Thoracic aorta (tissue), 2 donors: ENCODE measurements around the gene MIS18A. TPM values are rescaled to one million over a fixed set of nuclear protein-coding genes. Genes with fewer than 3 reads are reported as not detected.

Experiments used
- ATAC-seq: fragments of 150-250 bp; one replicate; pipeline ENCODE4 v1.8.0; 2017; ENCODE audit warnings: low read depth; ENCODE audit not compliant: insufficient number of reproducible peaks, low FRiP score
- DNase-seq: peaks from one replicate; pipeline ENCODE4 v3.0.0-alpha.2; 2020; ENCODE audit warnings: low spot score
- H3K27ac ChIP-seq, 2 donors: fragments of 200-600 bp; sonication (generic); 1 replicate in 1 of 2; 2 replicates in 1 of 2; pipeline ENCODE4 v1.5.1; 2016; ENCODE audit warnings: mild to moderate bottlenecking in 2 of 2, moderate library complexity in 2 of 2
- H3K27me3 ChIP-seq: fragments of 200-600 bp; sonication (generic); replicated peaks from 2 replicates; pipeline ENCODE4 v1.6.0; 2016; ENCODE audit warnings: mild to moderate bottlenecking; ENCODE audit not compliant: insufficient read depth
- H3K36me3 ChIP-seq: fragments of 200-600 bp; sonication (generic); one replicate; pipeline ENCODE4 v1.5.1; 2016
- H3K4me1 ChIP-seq, 2 donors: fragments of 200-600 bp; sonication (generic); 1 replicate in 1 of 2; 2 replicates in 1 of 2; pipeline versions ENCODE4 v1.5.1 to v1.6.0; 2016; ENCODE audit warnings: low read depth in 2 of 2, mild to moderate bottlenecking in 1 of 2; ENCODE audit not compliant: control insufficient read depth in 1 of 2
- H3K4me3 ChIP-seq: fragments of 200-600 bp; sonication (generic); 2 replicates; pipeline ENCODE4 v1.5.1; 2016; ENCODE audit warnings: mild to moderate bottlenecking
- H3K9me3 ChIP-seq: fragments of 200-600 bp; sonication (generic); 2 replicates; pipeline ENCODE4 v1.5.1; 2016
- CTCF ChIP-seq: fragments of 200-600 bp; sonication (generic); IDR thresholded peaks from one replicate; pipeline ENCODE4 v1.5.1; 2019; ENCODE audit warnings: antibody characterized with exemption
- total RNA-seq, 2 donors: library from RNA; depleted of rRNA; stranded (reverse); fragments of >200 nt; gene quantifications; one replicate each; pipeline versions ENCODE4 v1.1.0 to v1.2.3, GENCODE V29; 2016

MIS18A gene
- total RNA-seq, 2 donors from 2014 or later, result 3.7 to 4.6 TPM

GRCh38 chr21:32249511-32250280 lies 29.2 kb downstream of the MIS18A start:
- Histone ChIP-seq H3K27me3 (no peaks in the 10 kb centered on the region), H3K9me3 (no peaks in the 10 kb centered on the region), H3K27ac (no peak overlapping the region), H3K4me3 (no peak overlapping the region), H3K4me1 (peaks cover 5 to 36% of the 10 kb centered on the region in 2 donors), H3K36me3 (no peaks in the 10 kb centered on the region)
- no peak for ATAC-seq
- DNase-seq, result no peak
- TF ChIP-seq CTCF, result no peak

GRCh38 chr21:32248571-32249461 lies 30.0 kb downstream of the MIS18A start:
- H3K9me3 ChIP-seq, result no peaks in the 10 kb centered on the region
- no peak for DNase-seq
- no peaks in the 10 kb centered on the region for H3K36me3 ChIP-seq
- ATAC-seq, result no peak
- H3K27ac ChIP-seq, result no peak overlapping the region
- no peak overlapping the region for H3K4me3 ChIP-seq
- no peak for TF ChIP-seq CTCF
- no peaks in the 10 kb centered on the region for H3K27me3 ChIP-seq
- peaks cover 4 to 33% of the 10 kb centered on the region in 2 donors for H3K4me1 ChIP-seq

- peaks cover 0 to 20% of the 10 kb centered on the region in 2 donors for H3K4me1 ChIP-seq
- H3K36me3 ChIP-seq, result no peaks in the 10 kb centered on the region
- no peak overlapping the region for H3K4me3 ChIP-seq
- peak; percentile 20 for ATAC-seq
- H3K9me3 ChIP-seq, result no peaks in the 10 kb centered on the region
- no peak overlapping the region for H3K27ac ChIP-seq
- DNase-seq, result no peak
- no peaks in the 10 kb centered on the region for H3K27me3 ChIP-seq
- no peak for TF ChIP-seq CTCF
Measured at GRCh38 chr21:32246571-32247140, 32.2 kb downstream of the MIS18A start.

GRCh38 chr21:32245971-32246370 lies 32.9 kb downstream of the MIS18A start:
- no peaks in the 10 kb centered on the region for H3K9me3 ChIP-seq
- no peak overlapping the region for H3K27ac ChIP-seq
- peaks cover 0 to 20% of the 10 kb centered on the region in 2 donors for H3K4me1 ChIP-seq
- ATAC-seq, result no peak
- TF ChIP-seq CTCF, result no peak
- H3K4me3 ChIP-seq, result no peak overlapping the region
- no peak for DNase-seq
- no peaks in the 10 kb centered on the region for H3K36me3 ChIP-seq
- H3K27me3 ChIP-seq, result no peaks in the 10 kb centered on the region
